ENCODE results near the gene KRT39.
"Not testable (repeated sequence)": the region's sequence is repeated elsewhere in the genome, so short reads cannot be mapped to it uniquely, and the experiment has no call there.

The KRT39 gene

GRCh38 chr17:40938981-40939380 is 27.8 kb downstream of the KRT39 start:
- DNase-seq (ENCODE audit: low read depth), result no peak

- no peak for DNase-seq (ENCODE audit: low read depth)
These were observed 29.3 kb downstream of the KRT39 start, which contains the start of gene KRT23 for GRCh38 chr17:40937384-40937819. Gene KRT23, minus strand, starts transcription at chr17:40937646. Its CDS starts 1,043 bp downstream, at chr17:40936603.

GRCh38 chr17:40936976-40937375 is 29.8 kb downstream of the KRT39 start:
- DNase-seq (ENCODE audit: low read depth), result no peak

GRCh38 chr17:40936437-40936971 is 30.2 kb downstream of the KRT39 start:
- no peak for DNase-seq (ENCODE audit: low read depth)

GRCh38 chr17:40935624-40936023 is 31.1 kb downstream of the KRT39 start:
- DNase-seq (ENCODE audit: low read depth), result no peak

- DNase-seq (ENCODE audit: low read depth), result no peak
These were observed 34.1 kb downstream of the KRT39 start for GRCh38 chr17:40932608-40933007.

GRCh38 chr17:40931311-40931710 is 35.4 kb downstream of the KRT39 start:
- DNase-seq (ENCODE audit: low read depth), result no peak

GRCh38 chr17:40926341-40926740 is 40.4 kb downstream of the KRT39 start:
- DNase-seq (ENCODE audit: low read depth), result no peak

- DNase-seq (ENCODE audit: low read depth), result peak; percentile 73
These were observed 44.5 kb downstream of the KRT39 start for GRCh38 chr17:40922239-40922638.

GRCh38 chr17:40921026-40921425 is 45.7 kb downstream of the KRT39 start:
- no peak for DNase-seq (ENCODE audit: low read depth)

GRCh38 chr17:40917116-40917515 is 49.6 kb downstream of the KRT39 start:
- DNase-seq (ENCODE audit: low read depth), result not testable (repeated sequence)

- no peak for DNase-seq (ENCODE audit: low read depth)
These were observed 50.4 kb downstream of the KRT39 start for GRCh38 chr17:40916366-40916765.

- peak; percentile 66 for DNase-seq (ENCODE audit: low read depth)
These were observed 51.0 kb downstream of the KRT39 start for GRCh38 chr17:40915721-40916256.

- peak; percentile 80 for DNase-seq (ENCODE audit: low read depth)
These were observed 51.5 kb downstream of the KRT39 start for GRCh38 chr17:40915199-40915661.

- no peak for DNase-seq (ENCODE audit: low read depth)
These were observed 52.5 kb downstream of the KRT39 start for GRCh38 chr17:40914075-40914855.

- DNase-seq (ENCODE audit: low read depth), result no peak
These were observed 54.1 kb downstream of the KRT39 start for GRCh38 chr17:40912486-40913210.

GRCh38 chr17:40910441-40910841 is 56.3 kb downstream of the KRT39 start:
- peak; percentile 85 for DNase-seq (ENCODE audit: low read depth)

GRCh38 chr17:40909755-40910154 is 57.0 kb downstream of the KRT39 start:
- peak; percentile 91 for DNase-seq (ENCODE audit: low read depth)

GRCh38 chr17:40909351-40909750 is 57.4 kb downstream of the KRT39 start:
- peak; percentile 92 for DNase-seq (ENCODE audit: low read depth)
